Activated CD4-positive, CD25-positive, alpha-beta regulatory T cell (primary cell): Measurements from ENCODE around the gene MBLAC1.
A peak's percentile ranks its signal among the peaks of the same experiment; 100 is the strongest.

Experiments used
- DNase-seq, 4 experiments: peaks; one replicate each; lab custom pipeline; 2025; lab: John Stamatoyannopoulos, UW

The MBLAC1 gene

GRCh38 chr7:100154651-100155491 is 28.1 kb downstream of the MBLAC1 start:
- no peak for DNase-seq

- DNase-seq: no peak
These were observed 29.0 kb downstream of the MBLAC1 start for GRCh38 chr7:100155553-100156317.

- DNase-seq: no peak
These were observed 29.7 kb downstream of the MBLAC1 start for GRCh38 chr7:100156331-100157068.

- no peak for DNase-seq
These were observed 30.2 kb downstream of the MBLAC1 start for GRCh38 chr7:100157069-100157333.

GRCh38 chr7:100157334-100158228 is 30.8 kb downstream of the MBLAC1 start:
- DNase-seq: no peak

GRCh38 chr7:100158229-100159098 is 31.7 kb downstream of the MBLAC1 start, which contains the start of gene TRAPPC14:
TRAPPC14 (minus strand) TSS chr7:100158723; CDS start chr7:100158499, 224 bp downstream.
- peak; percentile 77 to 91 (median 85) for DNase-seq

GRCh38 chr7:100159099-100159623 is 32.4 kb downstream of the MBLAC1 start:
- DNase-seq: no peak

- no peak for DNase-seq
These were observed 33.3 kb downstream of the MBLAC1 start for GRCh38 chr7:100160067-100160466.

GRCh38 chr7:100163006-100163531 is 36.3 kb downstream of the MBLAC1 start:
- DNase-seq: no peak

GRCh38 chr7:100163871-100164270 is 37.1 kb downstream of the MBLAC1 start:
- DNase-seq: no peak

- DNase-seq: peak in 1 of 4 experiments; percentile 24
These were observed 39.7 kb downstream of the MBLAC1 start for GRCh38 chr7:100166317-100166940.

- no peak for DNase-seq
These were observed 40.5 kb downstream of the MBLAC1 start for GRCh38 chr7:100166970-100167911.

GRCh38 chr7:100167912-100168323 is 41.2 kb downstream of the MBLAC1 start:
- no peak for DNase-seq

- no peak for DNase-seq
These were observed 42.5 kb downstream of the MBLAC1 start for GRCh38 chr7:100169147-100169850.

GRCh38 chr7:100170101-100170897 is 43.5 kb downstream of the MBLAC1 start:
- no peak for DNase-seq

- DNase-seq: no peak
These were observed 44.4 kb downstream of the MBLAC1 start for GRCh38 chr7:100171087-100171681.
